HuH-7 (cell line): Measurements from ENCODE around the gene SDK2.

Experiments
- DNase-seq: peaks from one replicate; pipeline ENCODE4 v3.0.0; 2011; ENCODE audit warnings: low spot score

Gene SDK2

DNA sequence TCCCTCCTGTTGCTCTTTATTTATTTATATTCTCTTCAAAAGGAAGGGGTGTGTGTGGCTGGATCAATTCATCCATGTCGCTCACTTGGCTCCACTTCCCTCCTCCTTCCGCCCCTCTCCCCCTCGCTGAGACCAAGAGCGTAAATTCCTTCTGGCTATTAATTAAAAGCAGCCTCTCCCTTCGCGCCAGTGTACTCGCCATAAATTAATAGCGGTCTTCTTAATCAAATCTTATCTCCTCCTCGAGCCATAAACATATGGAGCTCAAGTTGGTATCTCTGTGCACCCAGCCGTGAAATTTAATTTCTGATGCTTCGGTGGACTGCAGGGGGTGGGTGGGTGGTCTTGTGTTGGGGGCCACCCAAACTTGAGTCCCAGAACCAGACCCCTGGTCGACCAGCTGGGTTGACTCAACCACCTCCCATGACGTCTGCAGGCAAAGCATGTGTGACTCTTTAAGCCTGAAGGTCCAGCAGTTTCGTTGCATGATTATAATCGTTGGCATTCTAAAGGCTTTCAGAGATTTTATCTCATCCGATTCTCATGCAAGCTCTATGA lies 57.9 kb downstream of the SDK2 start:
- DNase-seq, result no peak

DNA sequence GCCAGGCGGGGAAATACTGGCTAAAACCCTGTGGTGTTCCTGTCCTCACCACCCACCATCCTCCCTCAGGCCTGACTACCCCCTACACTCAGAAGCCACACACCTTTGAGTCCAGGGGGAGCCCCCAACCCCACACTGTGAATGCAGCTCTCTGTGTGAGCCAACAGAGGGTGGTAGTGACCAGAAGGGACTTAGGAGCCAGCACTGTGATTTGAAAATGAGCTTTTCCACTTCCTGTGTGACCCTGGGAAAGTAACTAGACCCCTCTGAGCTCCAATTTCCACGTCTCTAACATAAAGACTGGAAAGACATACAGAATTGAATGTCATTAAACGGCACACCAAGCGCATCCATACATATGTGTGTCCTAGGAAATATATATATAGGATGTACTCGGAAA lies 58.7 kb downstream of the SDK2 start:
- DNase-seq, result no peak

DNA sequence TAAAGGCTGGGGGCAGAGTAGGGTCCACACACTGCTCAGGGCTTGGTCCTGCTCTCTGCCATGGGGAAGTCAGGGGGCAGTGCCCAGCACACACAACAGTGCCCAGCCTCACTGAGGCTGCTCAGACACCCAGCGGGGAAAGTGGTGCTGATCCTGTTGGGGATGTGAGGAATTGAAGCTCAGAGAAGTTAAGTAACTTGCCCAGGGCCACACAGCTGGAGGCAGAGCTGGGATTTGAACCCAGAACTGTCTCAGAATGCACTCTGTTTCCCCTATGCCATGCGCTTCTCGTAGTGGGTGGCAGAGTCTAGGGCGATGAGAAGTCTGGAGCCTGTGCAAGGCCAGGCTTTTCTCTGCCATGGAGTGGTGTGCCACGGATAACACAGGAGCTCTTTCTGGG lies 59.3 kb downstream of the SDK2 start:
- DNase-seq, result no peak

DNA sequence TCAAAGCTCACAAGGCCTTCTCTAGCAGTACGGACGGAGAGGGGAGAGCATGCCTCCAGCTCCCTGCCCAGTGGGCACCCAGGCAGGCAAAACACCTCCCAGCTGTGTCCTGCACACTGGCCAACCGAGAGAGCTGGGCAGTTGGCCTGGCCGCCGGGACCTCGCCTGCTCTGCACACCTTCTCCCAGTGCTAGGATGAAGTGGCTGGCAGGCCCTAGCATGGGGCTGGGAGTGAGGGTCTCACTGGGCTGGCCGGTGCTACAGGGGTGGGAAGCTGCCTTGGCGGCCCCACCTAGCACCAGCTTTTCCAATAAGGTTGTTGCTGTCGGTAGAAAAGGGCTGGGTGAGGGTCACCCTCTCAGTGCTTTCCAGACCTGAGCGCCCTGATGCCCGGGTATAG lies 60.2 kb downstream of the SDK2 start:
- no peak for DNase-seq

DNA sequence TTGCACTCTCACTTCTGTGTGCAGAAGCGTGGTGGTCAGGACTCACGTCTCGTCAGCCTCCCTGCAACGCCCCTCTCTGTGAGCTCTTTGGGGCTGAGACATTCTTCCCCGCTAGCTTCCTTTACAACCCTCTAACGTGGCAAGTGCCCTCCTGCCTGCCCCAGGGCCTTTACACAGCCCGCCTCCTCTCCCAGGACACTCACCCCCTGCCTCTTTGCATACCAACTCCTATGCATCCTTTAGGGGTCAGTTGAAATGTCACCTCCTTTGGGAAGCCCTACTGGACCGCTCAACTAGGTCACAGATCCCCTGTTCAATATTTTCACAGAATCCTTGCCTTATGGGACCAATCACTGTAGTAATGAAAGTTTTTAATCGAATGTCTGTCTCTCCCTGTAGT lies 61.4 kb downstream of the SDK2 start:
- DNase-seq, result no peak

DNA sequence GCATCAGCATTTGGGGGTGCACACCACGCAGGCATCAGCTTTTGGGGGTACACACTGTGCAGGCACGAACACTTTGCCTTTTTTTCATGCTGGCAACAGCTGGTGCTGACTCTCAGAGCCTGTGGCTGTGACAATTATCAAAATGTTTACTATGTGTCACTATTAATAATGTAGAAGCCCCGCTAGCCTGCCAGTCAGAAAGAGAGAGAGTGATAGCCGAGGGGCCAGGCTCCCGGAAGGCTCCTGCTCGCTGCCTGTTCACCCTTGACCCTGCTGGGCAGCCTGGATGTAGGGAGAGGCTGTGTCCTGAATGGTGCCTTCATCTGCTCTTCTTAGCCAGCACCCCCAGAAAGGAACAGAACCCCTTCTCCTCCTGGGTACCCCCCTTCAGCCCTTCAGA lies 61.9 kb downstream of the SDK2 start:
- DNase-seq, result no peak

DNA sequence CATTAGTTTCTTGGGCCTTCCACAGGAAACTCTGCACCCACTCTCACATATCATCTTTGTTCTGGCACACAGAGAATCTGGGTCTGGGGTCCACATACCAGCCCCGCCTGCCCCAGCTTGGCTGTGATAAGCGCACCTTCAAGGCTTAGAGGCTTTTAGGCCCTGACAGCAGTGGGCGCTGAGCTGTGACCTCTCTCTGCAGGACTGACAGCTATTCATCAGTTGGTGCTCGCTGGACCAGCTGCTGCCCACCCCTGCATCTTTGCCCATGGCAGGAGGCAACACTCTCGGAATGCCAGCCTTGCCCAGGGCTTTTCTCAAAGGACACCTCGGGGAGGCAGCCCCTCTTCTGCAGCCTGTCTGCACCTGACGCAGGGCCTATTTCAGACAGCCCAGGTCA lies 62.9 kb downstream of the SDK2 start:
- DNase-seq, result no peak

DNA sequence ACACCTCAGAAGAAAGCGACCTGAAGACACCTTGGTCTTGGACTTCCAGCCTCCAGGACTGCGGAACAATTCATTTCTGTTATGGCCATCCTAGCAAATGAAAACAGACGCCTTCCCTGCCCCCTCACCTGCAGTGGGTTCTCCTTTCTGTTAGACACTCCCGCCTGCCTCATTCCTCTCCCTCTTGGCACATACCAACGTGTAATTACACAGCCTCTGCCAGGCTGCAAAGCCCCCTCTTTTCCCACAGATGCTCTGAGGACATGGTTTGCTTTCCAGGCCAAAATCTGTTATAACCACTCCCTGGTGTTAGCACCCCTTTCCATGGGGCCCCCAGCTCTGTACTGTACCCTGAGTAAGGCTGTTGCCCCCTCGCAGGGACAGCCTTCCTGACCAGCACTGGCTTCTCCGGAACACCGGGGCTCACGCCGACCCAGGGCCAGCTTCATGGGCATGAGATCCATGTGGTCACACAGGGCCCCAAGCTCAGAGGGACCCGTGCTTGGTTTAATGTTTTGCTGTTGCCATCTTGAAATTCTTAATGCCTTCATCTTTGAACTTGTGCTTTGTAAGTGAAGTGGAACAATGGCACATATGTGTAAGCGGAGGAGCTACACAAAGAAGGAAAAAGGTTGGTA lies 64.1 kb downstream of the SDK2 start:
- DNase-seq, result no peak

DNA sequence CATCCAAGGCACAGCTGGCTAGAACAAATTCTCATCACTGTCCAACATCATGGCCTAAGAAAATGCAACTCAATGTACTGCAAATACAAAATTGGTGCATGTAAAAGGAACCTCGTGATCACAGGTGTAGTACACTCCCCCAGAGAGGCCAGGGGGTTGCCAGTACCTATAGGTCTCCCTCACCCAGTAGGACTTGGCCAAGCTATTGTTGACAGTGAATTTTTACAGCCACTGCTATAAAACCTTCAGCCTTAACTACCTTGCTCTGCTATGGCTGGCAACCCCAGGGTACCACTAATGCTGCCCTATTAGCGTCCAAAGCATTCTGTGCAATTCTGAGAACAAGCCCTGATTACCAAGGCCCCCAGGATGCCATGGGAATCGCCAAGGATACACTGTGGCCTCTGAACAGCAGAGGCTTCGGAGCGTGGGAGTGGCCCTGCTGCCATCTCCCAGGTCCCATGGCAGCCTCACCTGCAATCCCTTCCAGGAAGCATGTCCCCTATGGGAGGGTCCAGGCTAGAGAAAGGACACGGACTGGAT lies 67.6 kb downstream of the SDK2 start:
- DNase-seq, result no peak

DNA sequence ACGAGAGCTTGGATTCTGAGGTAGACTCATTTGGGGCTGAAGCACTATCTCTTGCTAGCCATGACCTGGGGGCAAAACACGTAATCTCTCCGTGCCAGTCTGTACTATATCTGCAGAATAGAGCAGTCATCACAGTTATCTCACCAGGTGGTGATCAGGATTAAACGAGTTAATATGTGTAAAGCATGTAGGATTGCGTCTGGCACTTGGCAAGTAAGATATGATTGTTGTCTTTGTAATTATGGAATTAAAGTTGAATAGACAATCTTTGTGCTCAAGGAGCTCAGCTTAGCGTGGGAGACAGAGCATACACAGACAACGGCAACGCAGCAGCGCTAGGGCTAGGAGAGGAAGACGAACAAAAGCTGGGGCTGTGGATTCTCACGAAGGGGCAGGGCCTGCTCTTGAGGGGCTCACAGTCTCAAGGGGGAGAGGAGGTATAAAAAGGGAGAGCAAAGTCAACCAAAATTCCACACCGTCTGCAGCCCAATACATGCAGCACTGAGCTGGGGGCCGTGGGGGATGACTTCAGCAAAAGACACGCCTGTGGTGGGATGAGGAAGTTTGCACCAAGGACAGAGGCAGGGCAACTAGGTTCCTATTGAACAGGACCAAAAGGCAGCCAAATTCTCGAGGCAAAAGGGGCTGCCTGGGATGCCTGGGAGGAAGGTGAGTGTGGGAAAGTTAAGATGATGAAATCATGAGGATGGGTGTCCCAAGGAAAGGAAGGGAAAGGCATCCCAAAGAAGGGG lies 68.6 kb downstream of the SDK2 start:
- no peak for DNase-seq

DNA sequence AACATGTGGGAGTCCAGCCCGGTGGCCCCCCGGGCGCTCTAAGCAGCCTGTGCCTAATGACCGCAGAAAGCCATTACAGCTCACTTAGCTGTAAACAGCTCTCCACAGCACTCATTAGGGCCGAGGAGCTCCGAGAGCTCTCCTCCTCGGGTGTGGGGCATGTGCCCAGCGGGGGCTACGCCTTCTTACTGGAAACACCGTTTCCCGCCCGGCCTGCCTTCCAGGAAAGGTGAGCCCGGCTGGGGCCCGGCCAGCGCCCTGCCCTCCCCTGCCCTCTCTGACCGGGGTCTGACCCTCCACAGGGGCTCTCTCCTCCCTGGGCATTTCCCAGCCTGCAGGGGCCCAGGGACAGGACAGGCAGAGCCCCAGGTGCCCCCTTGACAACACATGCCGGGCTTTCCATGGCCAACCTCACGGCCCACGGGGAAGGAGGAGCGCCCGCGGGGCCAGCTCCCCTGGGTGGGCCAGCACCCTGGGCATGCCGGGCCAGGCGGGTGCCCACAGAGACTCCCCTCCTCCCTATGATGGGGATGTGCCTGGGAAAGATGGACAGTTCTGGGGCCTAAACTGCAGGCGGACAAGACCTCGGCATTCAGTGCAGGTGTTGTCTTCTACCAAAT lies 72.6 kb downstream of the SDK2 start:
- no peak for DNase-seq

DNA sequence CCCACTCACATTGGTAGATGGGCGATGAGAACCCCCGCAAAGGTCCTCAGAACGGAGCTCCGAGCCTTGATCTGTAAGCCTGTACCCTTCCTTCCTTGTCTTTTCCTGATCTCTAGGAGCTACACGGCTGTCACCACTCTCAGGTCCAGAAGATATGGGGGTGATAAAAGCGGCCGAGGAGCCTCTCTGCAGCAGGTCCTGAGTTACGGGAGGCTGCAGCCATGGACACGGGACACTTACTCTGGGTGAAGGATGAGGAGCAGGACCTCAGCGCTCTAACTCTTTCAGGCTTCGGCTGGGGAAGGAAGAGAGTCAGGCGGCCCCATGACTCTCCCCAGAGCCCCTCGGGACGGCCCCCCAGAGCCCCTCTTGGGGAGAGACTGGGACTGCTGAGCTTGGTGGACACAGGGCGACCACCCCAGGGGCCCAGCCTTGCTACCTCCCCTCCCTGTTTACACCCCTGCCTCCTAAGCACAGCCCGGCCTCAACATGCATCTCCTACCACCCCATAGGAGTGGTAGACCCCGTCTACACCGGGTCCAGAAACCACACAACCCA lies 74.4 kb downstream of the SDK2 start:
- DNase-seq, result no peak

DNA sequence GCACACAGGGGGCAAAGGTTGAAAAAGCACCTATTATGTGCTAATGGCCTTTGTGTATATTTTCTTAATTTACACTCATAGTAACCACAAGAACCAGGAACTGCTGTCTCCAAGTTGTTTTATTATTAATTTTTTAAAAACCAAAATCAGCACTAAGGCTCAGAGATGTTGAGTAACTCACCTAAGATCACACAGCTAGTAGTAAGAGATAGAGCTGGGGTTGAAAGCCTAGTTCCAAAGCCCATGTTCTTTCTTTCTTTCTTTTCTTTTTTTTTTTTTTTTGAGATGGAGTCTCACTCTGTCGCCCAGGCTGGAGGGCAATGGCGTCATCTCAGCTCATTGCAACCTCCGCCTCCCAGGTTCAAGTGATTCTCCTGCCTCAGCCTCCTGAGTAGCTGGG lies 75.3 kb downstream of the SDK2 start:
- DNase-seq, result no peak

DNA sequence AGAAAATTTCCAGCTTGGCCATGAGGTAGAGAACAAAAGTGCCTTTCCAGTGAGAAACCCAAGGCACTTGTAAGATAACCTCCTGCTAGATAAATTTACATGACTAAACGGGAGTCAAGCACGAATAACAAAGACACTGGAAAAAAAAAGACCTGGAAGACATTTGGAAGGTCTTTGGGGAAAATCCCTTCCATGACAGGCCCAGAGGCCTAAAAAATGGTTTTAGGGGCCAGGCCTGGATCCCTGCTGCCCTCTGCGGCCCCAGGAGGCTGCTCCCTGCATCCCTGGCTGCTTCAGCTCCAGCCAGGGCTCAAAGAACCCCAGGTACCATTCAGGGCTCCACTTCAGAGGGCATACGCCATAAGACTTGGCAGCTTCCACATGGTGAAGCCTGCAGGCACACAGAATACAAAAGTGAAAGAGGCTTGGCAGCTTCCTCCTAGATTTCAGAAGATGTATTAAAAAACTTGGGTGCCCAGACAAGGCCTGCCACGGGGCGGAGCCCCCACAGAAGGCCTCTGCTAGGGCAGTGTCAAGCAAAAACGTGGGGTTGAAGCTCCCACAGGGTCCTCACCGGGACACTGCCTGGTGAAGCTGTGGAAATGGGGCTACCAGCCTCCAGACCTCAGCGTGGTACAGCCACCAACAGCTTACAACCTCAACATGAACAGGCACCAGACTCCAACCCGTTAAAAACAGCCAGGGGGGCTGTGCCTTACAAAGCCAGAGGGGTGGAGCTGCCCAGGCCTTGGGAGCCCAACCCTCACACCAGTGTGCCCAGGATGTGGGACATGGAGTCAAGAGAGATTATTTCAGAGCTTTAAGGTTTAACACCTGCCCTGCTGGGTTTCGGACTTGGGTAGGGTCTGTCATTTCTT lies 77.1 kb downstream of the SDK2 start:
- no peak for DNase-seq

DNA sequence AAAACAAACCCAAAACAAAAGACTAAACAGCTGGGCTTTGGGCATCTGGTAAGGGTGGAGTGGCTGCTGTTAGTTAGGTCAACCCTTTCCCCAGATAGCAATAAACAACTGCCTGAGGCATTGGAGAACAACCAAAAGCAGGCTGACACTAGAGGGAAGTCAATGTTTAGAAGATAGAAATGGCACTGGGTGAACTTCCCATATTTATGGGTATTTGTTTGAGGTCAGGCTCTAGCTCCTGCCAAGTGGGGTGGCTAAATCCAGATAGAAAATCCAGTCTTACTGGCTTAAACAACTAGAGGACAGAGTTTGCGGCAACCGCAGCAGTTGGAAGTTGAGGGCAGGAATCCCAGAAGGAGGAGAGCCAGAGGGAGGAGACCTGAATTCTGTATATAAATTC lies 79.4 kb downstream of the SDK2 start:
- DNase-seq, result no peak

DNA sequence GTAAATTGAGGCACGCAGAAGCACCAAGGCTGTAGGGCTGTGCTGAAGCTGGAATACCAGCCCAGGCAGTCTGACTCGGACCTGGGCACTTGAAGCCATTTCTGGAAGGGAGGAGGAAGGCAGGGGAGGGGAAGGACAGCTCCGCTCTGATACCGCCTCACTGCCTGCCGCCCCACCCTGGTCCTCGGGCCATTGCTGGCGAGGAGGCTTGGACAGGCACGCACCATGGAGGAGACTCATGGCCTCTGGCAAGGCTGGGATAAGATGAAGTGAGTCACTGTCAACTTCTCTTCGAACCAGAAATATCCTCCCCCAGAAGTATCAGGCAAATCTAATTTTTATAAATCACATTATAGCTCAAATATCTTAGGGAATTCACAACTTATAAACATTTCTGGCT lies 81.3 kb downstream of the SDK2 start:
- no peak for DNase-seq

DNA sequence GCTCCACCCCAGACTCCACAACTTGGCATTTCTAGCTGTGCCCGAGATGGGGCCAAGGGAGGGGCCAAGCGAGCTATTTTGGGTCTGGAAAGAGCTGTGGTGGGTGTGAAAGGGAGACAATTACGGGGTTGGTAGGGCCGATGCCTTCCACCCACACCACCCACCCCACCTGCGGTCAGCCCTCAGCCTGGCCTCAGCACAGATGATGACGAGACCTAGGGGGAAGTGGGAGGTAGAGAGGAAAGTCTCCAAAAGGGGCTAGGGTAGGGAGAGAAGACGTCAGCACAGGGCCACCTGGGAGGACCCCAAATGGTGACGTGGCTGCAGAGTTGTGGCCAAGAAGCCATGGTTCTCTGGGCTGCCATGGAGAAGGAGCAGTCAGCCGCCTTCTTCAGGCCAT lies 83.1 kb downstream of the SDK2 start:
- no peak for DNase-seq

DNA sequence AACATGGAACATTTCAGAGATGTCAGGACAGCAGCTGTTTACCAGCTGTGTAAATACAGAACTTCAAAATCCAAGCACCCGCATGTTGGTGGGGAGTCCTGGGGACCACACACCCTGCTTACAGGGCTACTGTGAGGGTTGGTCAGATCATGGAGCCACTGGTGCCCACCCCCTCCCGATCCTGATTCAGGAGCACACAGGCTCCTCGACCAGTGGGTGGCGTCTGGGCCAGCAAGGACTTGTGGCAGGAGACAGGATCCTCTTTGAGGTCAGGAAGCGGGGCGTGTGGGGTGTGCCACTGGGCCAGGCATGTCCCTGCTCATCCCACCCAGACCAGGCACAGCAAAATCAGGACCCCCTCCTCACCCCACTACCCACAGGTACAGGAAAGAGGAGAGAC lies 83.6 kb downstream of the SDK2 start:
- no peak for DNase-seq

DNA sequence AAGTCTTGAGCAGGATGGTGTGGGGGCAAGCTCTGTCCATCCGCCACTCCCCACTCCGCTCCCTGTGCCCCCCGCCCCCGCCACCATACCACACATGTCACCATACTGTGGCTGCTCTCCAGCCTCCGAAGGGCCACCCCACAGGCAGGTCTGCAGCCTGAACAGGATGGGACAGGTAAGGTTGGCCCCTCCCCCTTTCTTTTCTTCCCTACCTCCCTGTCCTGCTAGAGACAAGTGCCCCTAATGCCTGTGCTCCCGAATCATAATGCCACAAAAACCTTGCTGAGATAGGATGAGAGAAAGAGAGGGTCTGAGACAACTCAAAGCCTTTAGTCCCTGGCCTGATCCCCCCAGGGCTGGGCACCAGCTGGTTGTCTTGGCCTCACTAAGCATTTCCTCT lies 84.7 kb downstream of the SDK2 start:
- no peak for DNase-seq

DNA sequence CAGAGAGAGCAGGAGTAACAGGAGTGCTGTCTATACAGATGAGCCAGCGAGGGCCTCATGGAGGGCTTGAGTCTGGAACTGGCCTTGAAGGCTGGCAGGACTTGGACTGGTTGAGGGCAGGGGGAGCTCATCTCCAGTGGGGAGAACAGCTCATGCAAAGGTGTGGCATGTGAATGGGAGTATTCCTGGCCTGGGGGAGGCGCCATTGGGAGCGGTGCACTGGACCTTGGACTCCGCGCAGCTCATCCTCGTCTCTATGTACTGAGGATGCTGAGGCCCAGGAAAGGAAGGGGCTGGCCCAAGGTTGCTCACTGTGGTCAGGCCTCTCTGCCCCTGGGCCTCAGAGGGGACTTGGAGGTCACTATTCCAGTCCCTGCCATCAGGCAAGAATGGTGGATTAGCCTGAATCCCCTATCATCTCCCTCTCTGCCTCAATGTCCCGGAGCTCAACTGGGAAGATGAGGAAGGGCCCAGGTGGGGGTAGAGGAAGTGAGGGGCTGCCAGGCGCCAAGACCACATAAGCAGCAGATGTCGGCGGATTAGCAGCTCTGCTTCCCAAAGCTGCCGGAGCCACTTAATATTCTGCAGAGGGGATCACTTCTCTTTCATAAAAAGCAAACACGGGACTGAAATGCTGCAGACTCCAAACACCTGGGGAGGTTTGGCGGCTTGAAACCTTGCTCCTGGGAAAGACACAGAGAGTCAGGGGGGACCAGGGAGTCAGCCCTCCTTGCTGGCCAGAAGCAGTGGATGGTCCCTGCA lies 88.9 kb downstream of the SDK2 start:
- DNase-seq, result no peak

DNA sequence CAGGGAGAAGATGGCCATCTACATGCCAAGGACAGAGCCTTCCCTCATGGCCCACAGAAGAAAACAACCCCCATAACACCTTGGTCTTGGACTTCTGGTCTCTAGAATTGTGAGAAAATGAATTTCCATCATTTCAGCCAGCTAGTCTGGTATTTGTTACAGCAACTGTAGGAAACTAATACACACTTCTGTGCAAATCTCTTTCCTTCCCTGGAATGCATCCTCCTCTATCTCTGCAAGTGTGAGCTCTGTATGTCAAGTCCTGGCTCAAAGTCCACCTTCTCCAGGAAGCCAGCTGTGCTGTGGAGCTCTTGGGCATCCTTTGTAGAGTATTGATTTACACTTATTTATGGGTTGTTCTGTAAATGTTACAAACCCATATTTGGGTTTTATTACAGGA lies 89.7 kb downstream of the SDK2 start:
- no peak for DNase-seq
